HuH-7 (cell line): ENCODE data around the gene CTSW.

Experiments used
- DNase-seq: peaks from one replicate; pipeline ENCODE4 v3.0.0; 2011; ENCODE audit warnings: low spot score

The CTSW gene

DNA sequence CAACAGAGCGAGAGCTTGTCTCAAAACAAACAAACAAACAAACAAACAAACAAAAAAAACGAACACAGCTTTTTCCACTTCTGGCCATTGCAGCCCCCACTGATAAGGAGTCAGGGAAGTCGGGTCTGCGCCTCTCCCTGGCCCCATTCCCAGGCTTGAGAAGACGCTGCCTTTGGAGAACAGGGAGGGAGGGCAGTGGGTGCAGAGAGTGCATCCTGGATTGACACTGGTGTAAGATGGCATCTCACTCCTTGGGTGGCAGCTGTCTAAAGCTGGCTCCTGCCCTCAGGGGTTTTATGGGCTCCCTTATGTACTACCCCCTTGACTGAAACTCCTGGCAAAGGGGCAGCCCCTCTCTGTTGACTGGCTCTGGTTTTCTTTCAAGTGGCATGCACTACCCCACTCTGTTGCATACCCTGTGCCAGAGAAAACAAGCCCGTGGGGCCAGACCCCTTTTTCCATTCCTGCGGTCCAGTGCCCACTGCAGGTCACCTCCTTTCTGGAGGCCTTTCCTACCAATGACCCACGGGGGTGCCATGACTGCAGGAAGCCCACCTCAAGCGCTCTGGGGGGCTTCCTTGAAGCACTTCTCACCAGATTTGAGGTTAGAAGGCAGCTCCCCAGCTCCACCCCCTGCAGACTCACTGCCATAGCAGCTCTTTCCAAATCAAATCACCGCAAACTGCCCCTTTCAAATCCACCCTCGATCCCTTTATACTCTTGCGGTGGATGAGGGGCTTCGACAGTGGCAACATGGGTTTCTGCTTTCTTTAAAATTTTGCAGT lies 52.3 kb downstream of the CTSW start:
- no peak for DNase-seq

DNA sequence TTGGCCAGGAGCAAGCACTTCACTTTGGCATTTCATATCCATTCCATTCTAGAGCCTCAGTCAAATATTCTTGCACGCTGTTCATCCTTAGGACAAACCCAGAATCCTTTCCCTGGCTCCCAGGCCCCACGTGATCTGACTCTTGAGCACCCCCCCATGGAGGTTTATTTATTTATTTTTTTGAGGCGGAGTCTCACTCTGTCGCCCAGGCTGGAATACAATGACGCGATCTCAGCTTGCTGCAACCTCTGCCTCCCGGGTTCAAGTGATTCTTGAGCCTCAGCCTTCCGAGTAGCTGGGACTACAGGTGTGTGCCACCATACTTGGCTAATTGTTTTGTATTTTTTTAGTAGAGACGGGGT lies 52.9 kb downstream of the CTSW start:
- no peak for DNase-seq
